IMR-90 (cell line): Measurements from ENCODE around the gene COL4A1. TPM values are rescaled to one million over a fixed set of nuclear protein-coding genes. Genes with fewer than 3 reads are reported as not detected.
A peak's percentile ranks its signal among the peaks of the same experiment; 100 is the strongest.

Source experiments
- ATAC-seq: fragments of 200-7000 bp; cut with Tn5 transposase; 2 replicates; pipeline ENCODE4 v1.9.1; 2020; ENCODE audit warnings: low read depth, mild to moderate bottlenecking, moderate library complexity
- BruUV-seq: library from RNA; stranded (reverse); fragments of 400-500 nt; replicated peaks from 2 replicates; lab custom pipeline; 2021; lab: Mats Ljungman, UMichigan
- CTCF ChIA-PET: fragments of 300-600 bp; formaldehyde crosslinking; extraction: SDS; loops from one replicate; lab custom pipeline; 2021; ENCODE audit warnings: antibody characterized with exemption; lab: Yijun Ruan, JAX
- POLR2A ChIA-PET: fragments of 300-600 bp; sonication (Branson Sonifier 250); formaldehyde crosslinking; loops from one replicate; lab custom pipeline; 2022; ENCODE audit warnings: antibody characterized with exemption; ENCODE audit not compliant: unreplicated experiment; lab: Charles Lee
- DNase-seq: peaks from one replicate; pipeline ENCODE4 v3.0.0; 2013
- H2AFZ ChIP-seq: replicated peaks from 2 replicates; pipeline ENCODE3; 2013; ENCODE audit warnings: low read length, mild to moderate bottlenecking; ENCODE audit not compliant: poor library complexity
- H2AK5ac ChIP-seq: 2 replicates; pipeline ENCODE4 v1.6.1; 2013; ENCODE audit warnings: low read depth, low read length, inconsistent platforms
- H2AK9ac ChIP-seq: replicated peaks from 2 replicates; pipeline ENCODE3; 2013; ENCODE audit warnings: mild to moderate bottlenecking, low read depth, low read length, moderate library complexity; ENCODE audit not compliant: poor library complexity
- H2BK120ac ChIP-seq: 2 replicates; pipeline ENCODE4 v1.6.1; 2013; ENCODE audit warnings: low read depth, low read length, inconsistent platforms
- H2BK15ac ChIP-seq: 3 replicates; pipeline ENCODE4 v1.6.1; 2013; ENCODE audit warnings: low read depth, low read length, inconsistent platforms
- H2BK20ac ChIP-seq: 2 replicates; pipeline ENCODE4 v1.6.1; 2013; ENCODE audit warnings: low read depth, mild to moderate bottlenecking, inconsistent platforms, low read length, moderate library complexity
- H2BK5ac ChIP-seq: 2 replicates; pipeline ENCODE4 v1.6.1; 2013; ENCODE audit warnings: mild to moderate bottlenecking, low read depth, low read length, inconsistent platforms; ENCODE audit not compliant: poor library complexity, severe bottlenecking
- H3K14ac ChIP-seq: replicated peaks from 2 replicates; pipeline ENCODE4 v1.6.1; 2013; ENCODE audit warnings: low read depth, low read length, inconsistent platforms
- H3K18ac ChIP-seq: 2 replicates; pipeline ENCODE4 v1.6.1; 2013; ENCODE audit warnings: low read depth, low read length, control low read depth
- H3K23ac ChIP-seq: 2 replicates; pipeline ENCODE4 v1.6.1; 2013; ENCODE audit warnings: low read depth, low read length, inconsistent platforms
- H3K27ac ChIP-seq: 2 replicates; pipeline ENCODE4 v1.5.1; 2013; ENCODE audit warnings: mild to moderate bottlenecking, control low read depth, low read length; ENCODE audit not compliant: insufficient read depth
- H3K27me3 ChIP-seq: 2 replicates; pipeline ENCODE4 v1.6.1; 2013; ENCODE audit warnings: low read length; ENCODE audit not compliant: control insufficient read depth, insufficient read depth
- H3K36me3 ChIP-seq: 2 replicates; pipeline ENCODE4 v1.6.1; 2013; ENCODE audit warnings: low read length, mixed read lengths; ENCODE audit not compliant: control insufficient read depth, insufficient read depth
- H3K4ac ChIP-seq: 2 replicates; pipeline ENCODE4 v1.6.1; 2013; ENCODE audit warnings: low read depth, low read length, inconsistent platforms
- H3K4me1 ChIP-seq: 2 replicates; pipeline ENCODE4 v1.6.1; 2013; ENCODE audit warnings: low read length, mixed read lengths; ENCODE audit not compliant: control insufficient read depth, insufficient read depth
- H3K4me2 ChIP-seq: 2 replicates; pipeline ENCODE4 v1.6.1; 2013; ENCODE audit warnings: low read depth, mild to moderate bottlenecking, control low read depth, low read length, moderate library complexity
- H3K4me3 ChIP-seq: 2 replicates; pipeline ENCODE4 v1.5.1; 2013; ENCODE audit warnings: low read depth, mild to moderate bottlenecking, control low read depth, low read length, moderate library complexity; ENCODE audit not compliant: insufficient read depth
- H3K56ac ChIP-seq: 2 replicates; pipeline ENCODE4 v1.6.1; 2013; ENCODE audit warnings: low read length, inconsistent platforms; ENCODE audit not compliant: insufficient read depth; ENCODE audit errors: extremely low read depth
- H3K79me1 ChIP-seq, 2 experiments: 2 replicates each; pipeline ENCODE4 v1.6.1; 2013; ENCODE audit warnings: low read length in 2 of 2, inconsistent platforms in 1 of 2, low read depth in 1 of 2
- H3K9ac ChIP-seq: 2 replicates; pipeline ENCODE4 v1.6.1; 2013; ENCODE audit warnings: low read depth, low read length, control low read depth
- H3K9me1 ChIP-seq: 2 replicates; pipeline ENCODE4 v1.6.1; 2013; ENCODE audit warnings: low read length, inconsistent platforms; ENCODE audit not compliant: insufficient read depth
- H3K9me3 ChIP-seq: 2 replicates; pipeline ENCODE4 v1.6.1; 2013; ENCODE audit warnings: low read length; ENCODE audit not compliant: control insufficient read depth, insufficient read depth
- H4K20me1 ChIP-seq: 2 replicates; pipeline ENCODE4 v1.6.1; 2013; ENCODE audit warnings: low read length, inconsistent platforms; ENCODE audit not compliant: insufficient read depth
- H4K5ac ChIP-seq: 2 replicates; pipeline ENCODE4 v1.6.1; 2013; ENCODE audit warnings: mild to moderate bottlenecking, low read depth, low read length, control low read depth
- H4K8ac ChIP-seq, 2 experiments: 2 replicates each; pipeline ENCODE4 v1.6.1; 2013; ENCODE audit warnings: low read depth in 2 of 2, low read length in 2 of 2, control low read depth in 1 of 2, inconsistent platforms in 1 of 2
- H4K91ac ChIP-seq: 2 replicates; pipeline ENCODE4 v1.6.1; 2013; ENCODE audit warnings: low read depth, low read length, inconsistent platforms; ENCODE audit not compliant: insufficient read depth
- FOS ChIP-seq: fragments of 150-350 bp; IDR thresholded peaks from 2 replicates; pipeline ENCODE4 v1.6.1; 2016; ENCODE audit warnings: low read depth, low read length
- MAFK ChIP-seq: IDR thresholded peaks from 2 replicates; pipeline ENCODE4 v1.6.1; 2012; ENCODE audit warnings: low read depth, low read length, improper control_type of control experiment
- MAZ ChIP-seq: IDR thresholded peaks from 2 replicates; pipeline ENCODE4 v1.6.1; 2012; ENCODE audit warnings: low read depth, mild to moderate bottlenecking, low read length, improper control_type of control experiment, moderate library complexity, borderline replicate concordance
- NFE2L2 ChIP-seq: fragments of 150-350 bp; IDR thresholded peaks from 2 replicates; pipeline ENCODE4 v1.6.1; 2016; ENCODE audit warnings: low read depth, mild to moderate bottlenecking, low read length
- WGBS, 2 experiments: methylation state at CpG; one replicate each; pipeline versions ENCODE4 v1.1.5 to v1.1.7; 2013; ENCODE audit warnings: missing lambda C conversion rate in 2 of 2; ENCODE audit not compliant: insufficient read length in 1 of 2; ENCODE audit errors: extremely low coverage in 2 of 2; 5-methylcytosine and 5-hydroxymethylcytosine counted together
- dilution Hi-C: fragments of 300-500 bp; cut with HindIII; formaldehyde crosslinking; loops from one replicate; pipeline ENCODE4 v1.14.3; 2018; ENCODE audit warnings: low sequenced_read_pairs; ENCODE audit not compliant: unreplicated experiment
- in situ Hi-C: fragments of 300-500 bp; cut with MboI; formaldehyde crosslinking; loops from 3 replicates; pipeline ENCODE4 v1.14.3; 2019; ENCODE audit warnings: low sequenced_read_pairs, inconsistent platforms, mixed read lengths
- intact Hi-C: fragments of 100-400 bp; cut with micrococcal nuclease; formaldehyde crosslinking; loops from 2 replicates; pipeline ENCODE4 v1.10.0; 2022
- polyA plus RNA-seq, 3 experiments: library from polyadenylated mRNA; depleted of rRNA; stranded (reverse); fragments of >200 nt; gene quantifications; 2 replicates each; pipeline ENCODE4 v1.2.3, GENCODE V29; 2012; ENCODE audit warnings: low replicate concordance in 1 of 3
- total RNA-seq: library from RNA; depleted of rRNA; stranded (reverse); fragments of >200 nt; gene quantifications from 2 replicates; pipeline ENCODE4 v1.2.3, GENCODE V29; 2012

Gene COL4A1
- total and polyA plus RNA-seq, 2 of the 4 experiments (the other 2 are of a cell fraction): 230 to 337 TPM

GRCh38 chr13:110126391-110126961, 180.5 kb downstream of the COL4A1 start (continued):
- TF ChIP-seq MAZ: 0 out of 2 replicates have a peak, but pooled peaks have one; percentile 19

GRCh38 chr13:110125613-110126272, 181.2 kb downstream of the COL4A1 start:
- ATAC-seq (peak; percentile 21; the same call in 1 of the 2 replicates), DNase-seq (no peak)
- Histone ChIP-seq H3K18ac (peak overlapping the region; percentile 38), H2AK9ac (peak overlapping the region; percentile 20), H2AK5ac (peak overlapping the region; percentile 96), H3K9me3 (no peaks in the 10 kb centered on the region), H3K27ac (peak overlapping the region; percentile 64), H3K27me3 (no peaks in the 10 kb centered on the region), H3K4ac (peak overlapping the region; percentile 93), H3K9me1 (peaks cover 22% of the 10 kb centered on the region), H2AFZ (peak overlapping the region; percentile 34), H3K4me3 (no peak overlapping the region), H3K14ac (peak overlapping the region; percentile 80), H4K5ac (peak overlapping the region; percentile 39), H4K91ac (peak overlapping the region; percentile 82), H4K8ac (peak overlapping the region in 1 of 2 experiments; percentile 78; a peak in 2 of 4 replicates), H3K36me3 (no peaks in the 10 kb centered on the region), H2BK5ac (peak overlapping the region; percentile 71), H3K56ac (peak overlapping the region; percentile 37; the same call in 1 of the 2 replicates), H2BK120ac (peak overlapping the region; percentile 98), H3K23ac (peak overlapping the region; percentile 69), H2BK20ac (peak overlapping the region; percentile 94), H3K4me2 (peak overlapping the region; percentile 29), H4K20me1 (no peaks in the 10 kb centered on the region), H3K4me1 (peaks cover 19% of the 10 kb centered on the region), H3K79me1 (no peaks in the 10 kb centered on the region), H2BK15ac (peak overlapping the region; percentile 61; the same call in 2 of the 3 replicates), H3K9ac (no peak overlapping the region)
- intact Hi-C loops: no loop called here
- WGBS, 2 experiments: 96% methylated on average over 6 of the region's 10 CpGs; no CpG with 5 or more reads in 1 of the 2 experiments
- ChIA-PET POLR2A (no interaction called here), CTCF (no interaction called here)
- dilution Hi-C loops: no loop called here
- BruUV-seq: no TSS peak
- in situ Hi-C loops: no loop called here
- no peak for TF ChIP-seq NFE2L2
- no peak for TF ChIP-seq FOS
- TF ChIP-seq MAZ: no peak
- no peak for TF ChIP-seq MAFK
